Activated CD8-positive, alpha-beta memory T cell treated with anti-CD3 and anti-CD28 coated beads, Interleukin-2, amount 50 U/mL, for 1 hour (primary cell): ENCODE data around the gene HOXB7.

Experiments used
- DNase-seq: peaks from one replicate; pipeline ENCODE4 v3.0.0-alpha.2; 2020; ENCODE audit errors: extremely low read depth

HOXB7 gene

DNA sequence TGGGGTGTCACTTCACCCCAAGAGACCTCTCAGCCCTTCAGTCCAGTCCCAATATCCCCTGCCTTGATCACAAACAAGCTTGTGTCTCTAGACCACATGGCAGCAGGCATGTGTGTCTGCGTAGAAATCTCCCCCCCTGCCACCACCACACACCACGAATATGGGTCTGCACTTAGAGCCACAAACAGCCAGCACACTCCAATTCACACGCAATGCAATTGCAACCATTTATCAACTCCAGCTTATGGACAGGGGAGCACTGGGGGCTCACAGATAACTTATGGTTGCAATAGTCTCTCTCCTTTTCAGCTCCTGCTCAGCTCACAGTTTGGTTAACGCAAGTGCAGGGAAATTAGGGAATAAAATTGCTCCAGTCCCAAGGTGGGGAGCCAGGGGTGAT lies 12.8 kb upstream of the HOXB7 start:
- DNase-seq: no peak

DNA sequence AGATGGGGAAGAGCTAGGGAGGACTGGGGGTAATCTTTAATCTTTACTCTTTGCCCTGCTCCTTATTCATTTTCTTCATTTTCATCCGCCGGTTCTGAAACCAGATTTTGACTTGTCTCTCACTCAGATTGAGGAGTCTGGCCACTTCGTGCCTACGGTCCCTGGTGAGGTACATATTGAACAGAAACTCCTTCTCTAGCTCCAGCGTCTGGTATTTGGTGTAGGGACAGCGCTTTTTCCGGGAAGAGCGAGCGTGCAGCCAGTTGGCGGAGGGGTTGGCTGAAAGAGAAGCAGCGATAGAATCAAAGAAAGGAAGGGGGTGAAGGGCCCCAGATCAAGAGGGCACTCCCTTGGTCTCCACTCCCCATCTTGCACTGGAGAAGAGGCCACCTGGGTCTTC lies 12.0 kb upstream of the HOXB7 start:
- DNase-seq: no peak

DNA sequence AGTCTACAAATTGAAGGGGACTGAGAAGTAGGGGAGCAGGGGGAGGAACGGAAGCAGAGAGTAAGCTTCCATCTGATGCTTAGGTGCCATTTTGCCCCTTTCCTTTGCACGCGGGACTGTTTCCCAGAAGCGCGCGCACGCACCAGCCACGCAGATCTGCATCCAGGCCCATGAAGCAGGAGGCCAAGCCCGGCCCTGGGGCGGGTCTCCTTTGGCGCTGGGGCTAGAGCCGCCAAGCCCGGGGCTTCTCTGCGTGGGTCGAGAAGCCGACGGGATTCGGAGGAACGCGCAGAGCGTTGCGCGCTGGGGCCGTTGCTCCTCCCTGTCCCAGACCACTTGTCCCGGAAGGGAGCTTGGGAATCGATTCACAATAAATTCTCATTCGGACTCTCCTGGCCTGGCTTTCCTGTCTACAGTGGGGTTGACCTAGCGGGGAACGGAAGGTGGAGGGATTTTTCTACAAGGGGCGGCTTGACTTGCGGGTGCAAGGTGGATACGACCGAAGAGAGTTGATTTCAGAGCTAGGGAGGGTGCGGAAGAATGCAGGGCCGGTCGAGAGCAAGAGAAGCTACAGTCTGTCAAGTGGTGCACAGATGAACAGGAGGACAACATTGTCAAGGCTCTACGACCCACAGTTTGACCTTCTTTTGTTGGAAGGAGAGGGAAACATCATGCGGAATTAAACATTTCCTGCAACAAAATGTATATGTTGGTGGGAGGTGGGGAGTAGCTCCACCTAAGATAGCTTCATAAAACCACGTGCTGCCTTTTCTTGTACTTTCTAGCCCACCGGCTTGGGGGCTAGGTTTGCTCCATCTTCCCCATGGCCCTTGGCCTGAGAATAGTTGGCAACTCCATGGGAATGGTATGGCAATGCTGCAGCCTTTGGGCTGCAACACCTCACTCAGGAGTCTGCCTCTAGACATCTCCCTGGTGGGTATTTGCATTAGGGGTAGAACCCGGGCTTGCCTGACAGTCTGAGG lies 10.9 kb upstream of the HOXB7 start:
- no peak for DNase-seq

- DNase-seq: no peak
These were observed 9.8 kb upstream of the HOXB7 start for GRCh38 chr17:48620461-48621139.

- no peak for DNase-seq
These were observed 9.1 kb upstream of the HOXB7 start for GRCh38 chr17:48619826-48620449.

DNA sequence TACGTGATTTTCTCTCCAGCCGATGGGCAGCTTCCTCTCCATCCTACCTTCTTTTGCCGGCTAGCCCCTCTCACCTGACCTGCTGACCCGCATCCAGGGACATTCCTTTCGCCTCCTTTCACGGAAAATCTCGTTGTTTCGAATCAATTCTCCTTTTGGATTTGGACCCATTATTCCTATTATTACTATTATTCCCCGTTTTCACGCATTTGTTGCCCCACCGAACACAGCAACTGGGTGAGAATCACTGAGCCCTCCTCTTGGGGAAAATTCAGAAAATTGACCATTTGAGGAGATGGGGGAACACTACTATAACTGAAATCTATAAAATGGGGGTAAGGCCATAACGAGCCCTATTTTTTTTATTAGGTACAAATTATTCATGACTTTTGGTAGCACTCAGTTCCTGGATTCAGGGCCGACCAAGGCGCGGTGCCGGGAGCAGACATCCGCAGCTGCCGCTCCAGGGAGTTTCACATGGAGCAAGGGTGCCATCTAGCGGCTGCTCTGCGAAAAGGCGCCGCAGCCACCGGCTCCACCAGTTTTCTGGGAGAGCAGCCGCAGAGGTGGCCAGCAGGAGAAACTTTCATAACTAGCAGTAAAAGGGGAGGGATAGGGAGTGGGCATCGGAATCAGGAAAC lies 7.6 kb upstream of the HOXB7 start:
- DNase-seq: peak; percentile 47

- no peak for DNase-seq
These were observed 6.8 kb upstream of the HOXB7 start for GRCh38 chr17:48617471-48618255.

GRCh38 chr17:48616717-48617470 lies 6.1 kb upstream of the HOXB7 start:
- DNase-seq: no peak

DNA sequence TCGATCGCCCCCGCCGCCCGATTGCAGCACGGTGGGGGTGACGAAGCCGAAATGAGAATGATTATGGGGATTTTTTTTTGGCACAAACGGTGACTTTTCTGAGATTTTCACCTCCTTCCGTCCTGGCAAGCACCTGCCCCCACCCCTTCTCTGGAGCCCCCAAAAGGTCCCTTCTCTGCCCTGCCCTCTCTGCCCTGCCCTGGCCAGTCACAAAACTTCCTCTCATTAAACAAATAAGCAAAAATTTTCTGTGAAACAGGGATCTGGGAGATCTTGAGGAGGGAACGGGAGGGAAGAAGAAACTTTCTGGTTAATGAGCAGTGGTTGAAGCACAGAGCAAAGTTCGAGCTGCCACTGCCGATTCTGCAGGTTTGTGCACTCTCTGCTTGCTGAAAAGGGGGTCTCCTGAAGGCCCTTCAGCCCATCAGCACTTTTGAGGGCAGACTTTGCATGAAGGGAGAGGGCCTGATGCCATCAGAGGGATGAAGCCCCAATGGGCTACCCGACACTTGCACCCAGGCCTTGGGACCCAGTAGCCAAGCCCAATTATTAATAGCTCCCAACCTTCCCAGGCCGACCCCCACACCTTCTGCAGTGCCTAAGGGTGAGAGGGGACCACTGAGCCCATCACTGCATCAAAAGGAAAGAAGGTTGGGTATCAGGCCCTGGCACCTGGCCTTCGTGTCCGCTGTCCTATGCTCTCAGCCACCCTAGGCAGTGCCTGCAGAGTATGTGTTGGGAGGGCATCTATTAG lies 5.3 kb upstream of the HOXB7 start:
- DNase-seq: no peak

DNA sequence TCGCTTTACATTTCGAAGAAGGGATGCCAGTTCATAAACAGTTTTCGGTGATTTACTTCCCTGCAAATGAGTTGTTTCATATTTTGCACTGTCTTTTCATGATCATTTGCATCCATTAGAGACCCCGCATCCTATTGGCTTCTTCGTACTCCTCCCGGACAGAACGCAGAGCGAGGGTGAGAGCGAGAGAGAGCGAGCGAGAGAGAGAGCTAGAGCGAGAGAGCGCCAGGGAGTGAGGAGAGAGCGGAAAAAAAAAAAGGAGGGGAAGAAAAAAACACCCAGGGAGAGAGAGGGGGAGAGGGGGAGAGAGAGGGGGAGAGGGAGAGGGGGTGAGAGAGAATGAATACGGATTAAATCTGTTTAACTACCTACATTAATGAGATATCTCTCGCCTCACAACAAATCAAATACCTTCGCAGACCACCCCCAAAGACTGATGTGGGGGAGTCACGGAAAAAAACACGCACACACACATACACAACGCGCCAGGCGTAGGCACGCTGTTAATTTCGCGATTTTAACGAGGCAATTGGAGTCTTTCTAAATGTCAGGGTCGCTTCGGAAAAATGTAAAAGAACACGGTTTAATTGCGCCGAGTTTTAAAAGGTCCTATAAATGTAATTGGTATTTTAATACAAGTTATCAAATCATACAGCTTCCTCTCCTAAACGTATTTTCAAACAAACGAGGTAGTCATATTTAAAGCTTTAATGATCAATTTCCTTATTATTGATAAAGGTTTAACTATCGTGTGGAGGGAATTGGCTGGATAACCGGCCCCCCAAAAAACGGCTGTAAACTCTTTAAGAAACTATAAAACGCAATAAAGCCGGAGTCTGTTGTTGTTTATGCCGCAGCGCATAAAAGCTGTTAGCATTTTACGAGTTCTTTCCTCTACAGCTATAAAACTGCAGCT lies 4.5 kb upstream of the HOXB7 start, which contains the start of gene HOXB8:
TSS of gene HOXB8 (minus strand) at position 246 of the 916 bp plus-strand sequence. CDS start 588 bp downstream, outside the sequence.
- DNase-seq: no peak

DNA sequence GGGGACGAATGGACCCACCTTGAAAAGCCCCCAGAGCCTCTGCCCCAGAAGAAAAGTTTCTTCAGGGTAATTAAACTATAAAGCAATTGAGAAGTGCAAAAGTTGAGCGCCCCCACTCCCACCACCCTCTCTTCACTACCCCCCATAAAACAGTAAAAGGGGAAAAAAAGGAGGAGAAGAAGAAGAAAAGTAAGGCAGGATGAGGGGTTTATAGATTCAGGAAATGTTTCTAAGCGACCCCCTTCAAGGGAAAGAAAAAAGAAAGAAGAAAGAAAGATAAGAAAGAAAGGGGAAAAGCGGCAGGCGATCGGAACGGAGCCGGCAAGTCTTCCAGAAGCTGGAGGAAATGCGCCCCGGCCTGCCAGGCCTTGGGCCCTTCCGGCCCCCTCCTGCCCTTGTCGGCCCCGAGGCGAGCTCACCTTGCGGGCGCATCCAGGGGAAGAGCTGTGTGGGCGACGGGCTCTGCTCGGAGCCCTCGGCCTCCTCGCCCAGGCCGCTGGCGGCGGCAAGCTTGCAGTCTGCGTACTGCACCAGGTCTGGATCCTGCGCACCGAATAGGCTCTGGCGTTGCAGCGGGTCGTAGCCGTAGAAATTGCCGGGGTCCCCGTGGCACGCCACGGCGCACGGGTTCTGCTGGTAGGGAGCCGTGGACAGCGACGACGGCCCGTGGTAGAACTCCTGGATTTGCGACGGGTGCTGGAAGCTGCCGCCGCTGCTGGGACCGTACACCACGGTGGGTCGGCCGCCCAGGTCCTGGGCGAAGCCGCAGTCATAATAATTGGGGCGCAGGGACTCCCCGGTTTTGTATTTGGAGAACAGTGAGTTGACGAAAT lies 3.3 kb upstream of the HOXB7 start:
- no peak for DNase-seq

DNA sequence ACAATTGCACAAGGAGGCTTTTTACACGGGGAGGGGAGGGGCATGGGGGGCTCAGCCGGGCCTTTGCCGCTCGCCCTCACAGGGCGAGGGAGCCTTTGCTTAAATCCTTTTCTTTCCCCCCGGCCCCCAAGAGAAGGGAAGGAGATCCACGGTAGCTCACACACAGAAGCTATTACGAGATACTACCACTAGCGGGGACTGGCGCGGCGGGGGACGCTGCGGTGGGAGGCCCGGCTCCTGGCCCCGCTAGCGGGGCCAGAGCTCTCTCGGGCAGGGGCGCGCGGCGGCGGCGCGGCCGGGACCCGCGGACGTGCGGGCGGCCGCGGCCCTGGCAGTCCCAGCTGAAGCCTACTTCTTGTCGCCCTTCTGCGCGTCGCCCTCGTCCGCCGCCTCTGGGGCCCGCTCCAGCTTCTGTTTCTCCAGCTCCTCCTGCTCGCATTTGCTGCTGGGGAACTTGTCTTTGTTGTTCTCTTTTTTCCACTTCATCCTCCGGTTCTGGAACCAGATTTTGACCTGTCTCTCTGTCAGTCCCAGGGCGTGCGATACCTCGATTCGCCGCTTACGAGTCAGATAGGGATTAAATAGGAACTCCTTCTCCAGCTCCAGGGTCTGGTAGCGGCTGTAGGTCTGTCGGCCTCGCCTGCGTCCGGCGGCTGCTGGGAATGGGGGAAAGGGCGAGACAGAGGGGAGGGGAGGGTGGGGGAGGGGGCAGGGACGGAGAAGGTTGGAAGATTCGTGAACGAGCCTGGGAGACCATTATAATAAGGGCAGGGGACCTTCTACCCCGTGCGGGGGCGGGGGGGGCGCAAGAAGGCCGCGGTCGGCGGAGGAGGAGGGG lies 2.3 kb upstream of the HOXB7 start:
- no peak for DNase-seq

DNA sequence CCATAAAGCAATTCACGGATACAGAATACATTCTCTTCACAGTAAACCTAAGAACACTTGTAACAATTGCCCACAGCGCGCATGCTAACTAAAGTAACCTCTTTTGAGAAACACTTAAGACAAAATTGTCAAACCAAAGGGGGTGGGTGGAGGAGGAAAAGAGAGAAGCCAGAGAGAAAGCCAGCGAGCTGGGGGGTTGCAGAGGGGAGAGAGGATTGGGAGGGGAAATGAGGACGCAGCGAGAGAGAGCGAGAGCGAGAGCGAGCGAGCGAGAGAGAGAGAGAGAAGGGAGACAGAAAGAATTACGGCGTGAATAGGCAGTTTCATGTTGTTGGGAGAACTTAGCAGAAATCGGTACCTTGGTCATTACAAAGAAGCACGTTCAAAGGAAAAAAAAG lies 1.6 kb upstream of the HOXB7 start:
- DNase-seq: no peak

DNA sequence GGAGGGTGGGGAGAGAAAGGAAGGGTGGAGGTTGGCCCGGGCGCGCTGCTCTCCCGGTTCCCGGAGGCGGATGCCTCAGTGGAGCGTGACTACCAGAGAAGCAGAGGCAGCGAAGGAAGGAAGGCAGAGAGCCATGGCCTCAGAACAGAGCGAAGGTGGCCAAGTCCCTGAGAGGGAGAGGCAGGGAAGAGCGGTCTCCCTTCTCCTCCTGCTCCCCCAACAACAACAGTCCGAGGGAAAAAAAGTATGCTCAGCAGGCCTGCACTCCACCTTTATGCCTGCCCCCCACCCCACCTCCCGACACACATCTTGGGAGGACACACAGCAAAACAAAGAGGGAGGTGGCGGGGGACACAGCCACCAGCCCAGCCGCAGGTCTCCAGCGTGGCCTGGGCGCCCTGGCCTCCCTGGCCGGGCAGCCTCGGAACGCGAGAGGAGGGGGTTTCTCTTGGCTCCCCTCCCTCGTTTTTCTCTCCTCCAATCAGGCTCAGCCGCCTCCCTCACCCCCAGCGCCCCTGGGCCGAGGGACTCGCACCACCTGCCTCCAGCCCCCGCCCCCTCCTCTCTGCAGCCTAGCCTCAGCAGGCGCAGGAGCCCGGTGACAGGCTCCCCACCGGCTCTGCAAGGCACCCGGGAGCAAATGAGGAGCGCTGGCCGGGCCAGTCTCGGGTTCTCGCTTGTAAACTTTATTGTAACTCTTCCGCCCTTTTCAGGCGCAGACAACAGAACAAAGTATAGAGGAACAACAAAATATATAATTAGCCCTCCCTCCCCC lies 1.1 kb upstream of the HOXB7 start:
- DNase-seq: no peak

DNA sequence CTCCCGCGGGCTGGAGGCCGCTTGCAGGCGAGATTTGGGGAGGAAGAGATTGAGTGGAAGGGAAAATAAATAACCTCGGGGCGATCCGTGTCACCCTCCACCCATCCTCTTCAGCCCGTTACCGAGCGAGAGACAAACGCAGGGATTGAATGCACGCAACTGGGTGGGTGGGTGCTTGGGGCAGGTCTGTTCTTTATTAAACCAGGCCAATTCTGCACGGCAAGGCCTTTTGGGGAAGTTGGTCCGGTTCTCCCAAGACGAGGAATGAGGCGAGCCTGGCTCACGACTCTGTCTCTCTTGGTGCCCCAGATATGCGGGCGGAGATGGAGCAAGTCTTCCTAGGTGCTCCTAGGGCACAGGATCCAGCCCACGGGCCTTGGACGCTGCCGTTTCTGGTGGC lies 396 bp upstream of the HOXB7 start:
- DNase-seq: no peak

DNA sequence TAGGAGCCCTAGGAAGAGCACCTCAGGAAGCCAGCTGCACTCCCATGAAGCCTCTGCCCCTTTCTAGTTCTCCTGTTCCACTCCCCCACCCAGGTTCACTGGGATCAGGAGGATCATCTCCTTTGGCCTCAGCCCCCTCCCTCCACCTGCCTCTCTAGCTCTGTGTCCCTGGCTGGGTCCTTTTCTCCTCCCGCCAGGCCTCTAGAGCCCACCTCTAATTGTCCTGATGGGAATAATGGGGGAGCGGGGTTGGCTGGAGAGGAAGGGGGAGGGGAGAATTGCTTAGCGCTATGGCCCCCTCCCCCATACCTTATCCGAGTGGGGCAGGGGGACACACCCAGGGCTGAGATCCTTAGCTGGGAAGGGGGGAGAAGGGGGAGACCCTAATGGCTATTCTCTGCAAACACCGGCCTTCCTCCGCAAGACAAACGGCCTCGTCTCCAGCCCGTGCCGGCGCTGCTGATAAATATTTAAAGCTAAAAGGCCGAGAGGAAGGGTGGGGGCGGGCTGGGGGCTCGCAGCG lies 997 bp downstream of the HOXB7 start:
- DNase-seq: no peak
